SK-N-SH (cell line): Measurements from ENCODE around the gene FARSB. TPM values are rescaled to one million over a fixed set of nuclear protein-coding genes. Genes with fewer than 3 reads are reported as not detected.
"Not testable (repeated sequence)": the region's sequence is repeated elsewhere in the genome, so short reads cannot be mapped to it uniquely, and the experiment has no call there.

Experiments
- CTCF ChIA-PET: fragments of 300-600, 350-600 bp; formaldehyde crosslinking; extraction: SDS; loops from one replicate; lab custom pipeline; 2021; lab: Yijun Ruan, JAX
- POLR2A ChIA-PET: fragments of 350-600 bp; sonication (Branson Sonifier 250); formaldehyde crosslinking; extraction: SDS; loops from one replicate; lab custom pipeline; 2020; ENCODE audit warnings: antibody characterized with exemption, inconsistent platforms; lab: Yijun Ruan, JAX
- DNase-seq: peaks from one replicate; pipeline ENCODE4 v3.0.0; 2012
- H2AFZ ChIP-seq: fragments of 200-600 bp; sonication (generic); 2 replicates; pipeline ENCODE4 v1.8.1; 2016; ENCODE audit warnings: antibody characterized with exemption, mild to moderate bottlenecking, low read depth
- H3F3A ChIP-seq: fragments of 200-600 bp; sonication (generic); replicated peaks from 2 replicates; pipeline ENCODE3; 2016; ENCODE audit warnings: antibody characterized with exemption, mild to moderate bottlenecking; ENCODE audit not compliant: insufficient read depth
- H3K27ac ChIP-seq, 2 experiments: fragments of 200-500 bp in 1 of 2; fragments of 200-600 bp in 1 of 2; sonication (Bioruptor generic) in 1 of 2; sonication (generic), shearing (Covaris generic) in 1 of 2; 2 replicates each; pipeline versions ENCODE4 v1.5.1 to v1.6.1; 2014 to 2016; ENCODE audit warnings: low read depth in 2 of 2, inconsistent platforms in 1 of 2, low read length in 1 of 2, mild to moderate bottlenecking in 1 of 2, mixed read lengths in 1 of 2
- H3K27me3 ChIP-seq: fragments of 200-600 bp; sonication (generic), shearing (Covaris generic); 2 replicates; pipeline ENCODE4 v1.6.1; 2016; ENCODE audit warnings: mixed run types; ENCODE audit not compliant: insufficient read depth
- H3K36me3 ChIP-seq, 2 experiments: fragments of 200-500 bp in 1 of 2; fragments of 200-600 bp in 1 of 2; sonication (Bioruptor generic) in 1 of 2; sonication (generic) in 1 of 2; replicated peaks in 1 of 2; 2 replicates each; pipeline versions ENCODE3 to v1.5.1; 2014 to 2016; ENCODE audit warnings: low read length in 1 of 2, mild to moderate bottlenecking in 1 of 2; ENCODE audit not compliant: insufficient read depth in 2 of 2, control insufficient read depth in 1 of 2
- H3K4me1 ChIP-seq, 2 experiments: fragments of 200-500 bp in 1 of 2; fragments of 200-600 bp in 1 of 2; sonication (Bioruptor generic) in 1 of 2; sonication (generic), shearing (Covaris generic) in 1 of 2; 2 replicates each; pipeline versions ENCODE4 v1.5.1 to v1.6.1; 2014 to 2016; ENCODE audit warnings: low read depth in 1 of 2, low read length in 1 of 2, mixed run types in 1 of 2; ENCODE audit not compliant: insufficient read depth in 2 of 2, control insufficient read depth in 1 of 2
- H3K4me2 ChIP-seq: fragments of 200-600 bp; sonication (generic), shearing (Covaris generic); 2 replicates; pipeline ENCODE4 v1.6.1; 2017; ENCODE audit warnings: mixed run types
- H3K4me3 ChIP-seq, 2 experiments: fragments of 200-500 bp in 1 of 2; fragments of 200-600 bp in 1 of 2; sonication (Bioruptor generic) in 1 of 2; sonication (generic), shearing (Covaris generic) in 1 of 2; 2 replicates each; pipeline versions ENCODE4 v1.5.1 to v1.8.1; 2014 to 2016; ENCODE audit warnings: low read depth in 2 of 2, inconsistent platforms in 1 of 2, low read length in 1 of 2, mild to moderate bottlenecking in 1 of 2, mixed read lengths in 1 of 2, moderate library complexity in 1 of 2
- H3K79me2 ChIP-seq: fragments of 200-600 bp; sonication (generic); 2 replicates; pipeline ENCODE4 v1.8.1; 2017; ENCODE audit warnings: mild to moderate bottlenecking; ENCODE audit not compliant: insufficient read depth
- H3K9ac ChIP-seq: fragments of 200-600 bp; sonication (generic); 2 replicates; pipeline ENCODE4 v1.6.1; 2017; ENCODE audit warnings: mixed run types
- H3K9me2 ChIP-seq: fragments of 200-600 bp; sonication (generic); 2 replicates; pipeline ENCODE4 v1.6.1; 2017; ENCODE audit warnings: mixed run types
- H3K9me3 ChIP-seq: fragments of 200-600 bp; sonication (generic); 2 replicates; pipeline ENCODE4 v1.6.1; 2017; ENCODE audit warnings: mixed run types, mild to moderate bottlenecking, moderate library complexity
- H4K20me1 ChIP-seq: fragments of 200-600 bp; sonication (generic); 2 replicates; pipeline ENCODE4 v1.6.1; 2017; ENCODE audit warnings: mild to moderate bottlenecking, mixed run types; ENCODE audit not compliant: insufficient read depth
- CTCF ChIP-seq: fragments of 200-600 bp; sonication (generic); IDR thresholded peaks from 2 replicates; pipeline ENCODE4 v1.6.1; 2017; ENCODE audit warnings: antibody characterized with exemption, mild to moderate bottlenecking, moderate library complexity
- IRF3 ChIP-seq: fragments of 150-350 bp; IDR thresholded peaks from 2 replicates; pipeline ENCODE4 v1.6.1; 2016; ENCODE audit warnings: mild to moderate bottlenecking, low read depth, low read length
- PBX3 ChIP-seq: IDR thresholded peaks from 2 replicates; pipeline ENCODE4; 2012
- RAD21 ChIP-seq: IDR thresholded peaks from 2 replicates; pipeline ENCODE4 v1.6.1; 2012; ENCODE audit warnings: mild to moderate bottlenecking, low read length
- REST ChIP-seq: IDR thresholded peaks from 2 replicates; pipeline ENCODE4 v1.6.1; 2012; ENCODE audit warnings: mild to moderate bottlenecking, low read depth, low read length, moderate library complexity
- SMC3 ChIP-seq: IDR thresholded peaks from 2 replicates; pipeline ENCODE4 v1.6.1; 2012; ENCODE audit warnings: low read depth, low read length, improper control_type of control experiment
- USF2 ChIP-seq: fragments of 150-350 bp; IDR thresholded peaks from 2 replicates; pipeline ENCODE4 v1.6.1; 2017; ENCODE audit warnings: antibody characterized with exemption, low read length, low read depth, borderline replicate concordance
- ZBTB33 ChIP-seq: IDR thresholded peaks from 2 replicates; pipeline ENCODE4 v1.4.0; 2012; ENCODE audit warnings: low read depth, borderline replicate concordance
- WGBS: methylation state at CpG from one replicate; pipeline ENCODE4 v1.1.6; 2017; ENCODE audit warnings: low lambda C conversion rate; 5-methylcytosine and 5-hydroxymethylcytosine counted together
- polyA plus RNA-seq, 3 experiments: library from polyadenylated mRNA; depleted of rRNA; stranded (reverse); fragments of >200 nt; gene quantifications; 2 replicates each; pipeline ENCODE4 v1.2.3, GENCODE V29; 2012

The FARSB gene
- polyA plus RNA-seq, 1 of the 3 experiments (the other 2 are of a cell fraction): 15.4 TPM

GRCh38 chr2:222591661-222592060, 64.2 kb downstream of the FARSB start:
- no peaks in the 10 kb centered on the region for H3K9me3 ChIP-seq
- no peak overlapping the region for H3K27ac ChIP-seq
- 94% methylated on average over 1 of the region's 1 CpG for WGBS
- H3K9ac ChIP-seq: no peak overlapping the region
- no peak overlapping the region for H2AFZ ChIP-seq
- DNase-seq: no peak
- POLR2A ChIA-PET: no interaction called here
- no peak overlapping the region for H3K4me3 ChIP-seq
- peaks cover 11% of the 10 kb centered on the region; the same call in 1 of the 2 replicates for H3K79me2 ChIP-seq
- no peaks in the 10 kb centered on the region for H3F3A ChIP-seq
- H3K4me2 ChIP-seq: no peak overlapping the region
- TF ChIP-seq ZBTB33 (no peak), IRF3 (no peak)
- H3K4me1 ChIP-seq: no peaks in the 10 kb centered on the region
- no peaks in the 10 kb centered on the region for H3K9me2 ChIP-seq
- no peaks in the 10 kb centered on the region for H4K20me1 ChIP-seq
- CTCF ChIA-PET: interaction anchor here (0.5 to 1.9 kb wide), 2 partner anchors 102 to 278 kb away, joined by 3 to 5 read pairs; no protein-coding TSS in a partner anchor
- H3K36me3 ChIP-seq: peaks cover 20 to 29% of the 10 kb centered on the region in 2 experiments
- no peaks in the 10 kb centered on the region for H3K27me3 ChIP-seq

- H3K27ac ChIP-seq, POLR2A ChIA-PET, H3K4me3 ChIP-seq, H3F3A ChIP-seq, H3K4me2 ChIP-seq, DNase-seq, H3K9me2 ChIP-seq, H3K27me3 ChIP-seq, H2AFZ ChIP-seq, H3K36me3 ChIP-seq, H3K4me1 ChIP-seq, CTCF ChIA-PET, H3K9ac ChIP-seq, H3K9me3 ChIP-seq, H4K20me1 ChIP-seq: not testable (repeated sequence)
- WGBS: 97% methylated on average over 4 of the region's 8 CpGs
- peaks cover 11% of the 10 kb centered on the region; the same call in 1 of the 2 replicates for H3K79me2 ChIP-seq
These were observed 71.3 kb downstream of the FARSB start for GRCh38 chr2:222584589-222584988.

- DNase-seq: no peak
- H3K79me2 ChIP-seq: peaks cover 2% of the 10 kb centered on the region; the same call in 1 of the 2 replicates
- TF ChIP-seq SMC3: no peak
- TF ChIP-seq CTCF: peak; percentile 36; the same call in 1 of the 2 replicates
- TF ChIP-seq RAD21: peak; percentile 25
- TF ChIP-seq PBX3: no peak
- no peak for TF ChIP-seq REST
- no peak for TF ChIP-seq USF2
- TF ChIP-seq, all 33 proteins: peak for 2
- Histone ChIP-seq H4K20me1 (no peaks in the 10 kb centered on the region), H3K4me3 (no peak overlapping the region), H3F3A (no peaks in the 10 kb centered on the region), H2AFZ (no peak overlapping the region), H3K9me2 (no peaks in the 10 kb centered on the region), H3K9ac (no peak overlapping the region), H3K4me1 (peaks cover 0 to 5% of the 10 kb centered on the region in 2 experiments; a peak in 1 of 4 replicates), H3K9me3 (no peaks in the 10 kb centered on the region), H3K36me3 (peaks cover 6 to 10% of the 10 kb centered on the region in 2 experiments), H3K27ac (no peak overlapping the region), H3K27me3 (no peaks in the 10 kb centered on the region), H3K4me2 (no peak overlapping the region)
- ChIA-PET POLR2A (no interaction called here), CTCF (interaction anchor here (1.0 to 1.2 kb wide), 4 partner anchors 9 to 265 kb away, joined by 3 to 4 read pairs (median 4); no protein-coding TSS in a partner anchor)
These were observed 73.0 kb downstream of the FARSB start for GRCh38 chr2:222582928-222583327.
